ENCODE measurements around the gene TSEN34. TPM values are rescaled to one million over a fixed set of nuclear protein-coding genes. Genes with fewer than 3 reads are reported as not detected.
"Not testable (repeated sequence)": the region's sequence is repeated elsewhere in the genome, so short reads cannot be mapped to it uniquely, and the experiment has no call there.

Gene TSEN34
- total and polyA plus RNA-seq, 2 experiments from 2014 or later = 66.9 to 100.0 TPM

DNA sequence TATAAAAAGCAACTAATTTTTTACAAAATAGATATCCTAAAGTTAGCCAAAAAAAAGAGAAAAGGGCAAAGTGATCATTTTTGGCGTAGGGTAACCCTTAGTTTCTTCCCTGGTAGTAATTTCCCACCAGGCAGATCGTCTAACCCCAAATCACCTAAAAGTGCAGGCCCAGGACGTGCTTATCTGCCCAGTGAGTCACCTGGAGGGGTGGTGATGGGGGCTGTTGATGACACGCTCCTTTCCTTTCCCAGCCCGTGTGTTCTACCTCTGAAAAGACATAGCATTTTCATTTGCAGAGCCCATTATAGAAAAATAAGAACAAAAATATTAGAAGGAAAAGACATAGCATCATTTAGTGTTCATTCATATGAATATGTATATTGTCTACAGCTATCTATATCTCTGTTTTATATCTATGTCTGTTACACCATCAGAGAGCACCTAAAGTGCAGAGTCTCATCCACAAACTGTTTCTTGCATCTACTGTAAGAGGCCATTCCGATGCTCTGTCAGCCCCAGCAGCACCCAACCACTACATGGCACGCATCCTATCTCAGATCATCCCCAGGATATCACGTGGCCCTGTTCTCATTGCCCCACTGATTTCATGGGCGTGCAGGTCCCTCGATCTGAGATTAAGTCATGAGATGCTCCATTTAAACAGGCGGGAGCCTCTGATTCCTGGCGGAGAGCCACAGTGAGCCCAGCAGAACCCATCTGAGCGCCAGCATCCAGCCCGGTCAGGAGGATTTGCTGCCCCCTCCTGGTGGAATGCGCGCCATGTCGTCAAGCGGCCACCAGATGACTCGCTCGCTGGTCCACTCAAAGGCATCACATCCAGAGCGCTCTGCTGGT, 40.2 kb downstream of the TSEN34 start:
- Histone ChIP-seq H3K9me2 (replicated peaks; ENCODE audit: insufficient read depth) (no peaks in the 10 kb centered on the region), H3K27ac (peak overlapping the region; percentile 91), H2AFZ (no peak overlapping the region)

DNA sequence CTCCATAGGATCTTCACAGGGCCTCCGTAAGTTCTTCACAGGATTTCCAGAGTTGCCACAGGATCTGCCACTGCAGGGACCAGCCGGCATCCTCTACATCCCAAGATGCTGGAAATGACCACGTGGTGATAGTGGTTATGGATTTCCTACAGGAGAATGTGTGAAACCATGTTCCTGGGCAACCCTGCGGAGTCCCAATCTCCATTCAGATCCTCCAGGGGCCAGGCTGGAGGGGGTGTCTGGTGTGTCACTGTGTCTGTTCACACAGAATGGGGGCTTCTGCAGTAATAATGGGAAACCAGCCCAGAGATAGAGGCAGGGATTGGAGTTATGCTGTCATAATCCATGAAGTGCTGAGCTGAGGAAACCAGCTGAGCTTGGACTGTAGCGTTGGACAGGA, 42.8 kb downstream of the TSEN34 start:
- H3K9me2 ChIP-seq (replicated peaks; ENCODE audit: insufficient read depth) = no peaks in the 10 kb centered on the region
- H3K4me2 ChIP-seq = no peak overlapping the region
- H3K79me2 ChIP-seq = no peaks in the 10 kb centered on the region
- H2AFZ ChIP-seq = no peak overlapping the region
- 57% methylated on average over 5 of the region's 5 CpGs for WGBS (ENCODE audit: low lambda C conversion rate, missing lambda C conversion rate)
- H3K9me3 ChIP-seq (ENCODE audit: low read depth) = no peaks in the 10 kb centered on the region
- no peaks in the 10 kb centered on the region for H3K36me3 ChIP-seq (replicated peaks; ENCODE audit: insufficient read depth, low read depth)
- H3K4me1 ChIP-seq (ENCODE audit: insufficient read depth) = no peaks in the 10 kb centered on the region
- no peak overlapping the region for H3K4me3 ChIP-seq
- H3K27me3 ChIP-seq = peaks cover 10% of the 10 kb centered on the region
- no peaks in the 10 kb centered on the region for H4K20me1 ChIP-seq (ENCODE audit: insufficient read depth, poor library complexity, severe bottlenecking)
- no peak for TF ChIP-seq EZH2phosphoT487 (IDR thresholded peaks at IDR 0.05; ENCODE audit: low read depth, severe bottlenecking, unreplicated experiment)
- no peak for TF ChIP-seq EZH2 (IDR thresholded peaks at IDR 0.05; ENCODE audit: borderline replicate concordance)
- TF ChIP-seq, protein P1, sequence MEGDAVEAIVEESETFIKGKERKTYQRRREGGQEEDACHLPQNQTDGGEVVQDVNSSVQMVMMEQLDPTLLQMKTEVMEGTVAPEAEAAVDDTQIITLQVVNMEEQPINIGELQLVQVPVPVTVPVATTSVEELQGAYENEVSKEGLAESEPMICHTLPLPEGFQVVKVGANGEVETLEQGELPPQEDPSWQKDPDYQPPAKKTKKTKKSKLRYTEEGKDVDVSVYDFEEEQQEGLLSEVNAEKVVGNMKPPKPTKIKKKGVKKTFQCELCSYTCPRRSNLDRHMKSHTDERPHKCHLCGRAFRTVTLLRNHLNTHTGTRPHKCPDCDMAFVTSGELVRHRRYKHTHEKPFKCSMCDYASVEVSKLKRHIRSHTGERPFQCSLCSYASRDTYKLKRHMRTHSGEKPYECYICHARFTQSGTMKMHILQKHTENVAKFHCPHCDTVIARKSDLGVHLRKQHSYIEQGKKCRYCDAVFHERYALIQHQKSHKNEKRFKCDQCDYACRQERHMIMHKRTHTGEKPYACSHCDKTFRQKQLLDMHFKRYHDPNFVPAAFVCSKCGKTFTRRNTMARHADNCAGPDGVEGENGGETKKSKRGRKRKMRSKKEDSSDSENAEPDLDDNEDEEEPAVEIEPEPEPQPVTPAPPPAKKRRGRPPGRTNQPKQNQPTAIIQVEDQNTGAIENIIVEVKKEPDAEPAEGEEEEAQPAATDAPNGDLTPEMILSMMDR (IDR thresholded peaks at IDR 0.05; ENCODE audit: poor library complexity) = no peak
- no peak overlapping the region for H3K27ac ChIP-seq
- no peak for DNase-seq (ENCODE audit: low spot score)

More for the DNA sequence above, 40.2 kb downstream of the TSEN34 start:
- Histone ChIP-seq H3K4me1 (ENCODE audit: insufficient read depth) (no peaks in the 10 kb centered on the region), H3K27me3 (no peaks in the 10 kb centered on the region), H3K9me3 (ENCODE audit: low read depth) (no peaks in the 10 kb centered on the region), H4K20me1 (ENCODE audit: insufficient read depth, poor library complexity, severe bottlenecking) (no peaks in the 10 kb centered on the region), H3K36me3 (replicated peaks; ENCODE audit: insufficient read depth, low read depth) (no peaks in the 10 kb centered on the region), H3K4me2 (peak overlapping the region; percentile 55), H3K4me3 (no peak overlapping the region), H3K79me2 (no peaks in the 10 kb centered on the region)
- 20% methylated on average over 21 of the region's 21 CpGs for WGBS (ENCODE audit: low lambda C conversion rate, missing lambda C conversion rate)
- TF ChIP-seq, protein P1 (IDR thresholded peaks at IDR 0.05; ENCODE audit: poor library complexity) = peak; percentile 100
- TF ChIP-seq EZH2 (IDR thresholded peaks at IDR 0.05; ENCODE audit: borderline replicate concordance) = no peak
- peak; percentile 95 for DNase-seq (ENCODE audit: low spot score)

DNA sequence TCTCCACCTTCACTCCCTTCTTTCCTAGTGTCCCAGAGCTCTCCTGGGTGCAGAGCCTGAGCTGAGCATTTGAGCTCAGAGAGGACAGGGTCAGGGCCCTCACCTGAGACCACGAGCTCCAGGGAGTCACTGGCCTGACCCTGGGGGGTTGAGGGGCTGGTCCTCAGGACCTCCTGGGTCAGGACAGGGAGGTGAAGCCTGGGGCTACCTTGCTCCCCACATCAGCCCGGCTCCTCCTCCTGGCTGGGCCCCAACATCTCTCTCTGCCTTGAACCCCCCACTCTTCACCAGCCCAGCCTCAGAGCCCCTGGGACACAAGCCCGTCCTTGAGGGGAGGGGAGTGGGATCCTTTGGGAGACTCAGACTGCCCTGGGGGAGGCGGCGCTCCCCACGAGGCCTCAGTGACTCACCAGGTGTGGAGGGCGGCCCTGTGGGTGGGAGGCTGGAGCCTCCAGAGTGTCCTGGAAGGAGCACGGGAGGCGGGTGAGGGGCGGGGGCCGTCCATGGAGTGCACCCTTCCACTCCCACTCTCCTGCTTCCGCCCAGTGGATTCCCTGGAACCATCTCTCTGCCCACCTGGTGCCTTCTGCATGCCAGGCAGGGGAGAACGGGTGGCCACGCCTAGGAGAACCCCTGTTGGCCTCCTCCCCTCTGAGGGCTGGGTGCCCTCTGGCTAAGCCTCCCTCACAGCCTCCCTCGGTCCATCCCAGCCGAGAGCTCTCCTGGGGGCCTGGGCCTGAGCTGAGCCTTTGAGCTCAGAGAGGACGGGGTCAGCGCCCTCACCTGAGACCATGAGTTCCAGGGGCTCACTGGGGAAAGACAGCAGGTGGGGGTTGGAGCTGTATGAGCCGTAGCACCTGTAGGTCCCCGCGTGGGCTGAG, 48.6 kb downstream of the TSEN34 start:
- H3K4me3 ChIP-seq; H3K79me2 ChIP-seq; H3K9me2 ChIP-seq (replicated peaks; ENCODE audit: insufficient read depth); H3K4me1 ChIP-seq (ENCODE audit: insufficient read depth); H3K9me3 ChIP-seq (ENCODE audit: low read depth); H3K4me2 ChIP-seq; H4K20me1 ChIP-seq (ENCODE audit: insufficient read depth, poor library complexity, severe bottlenecking); DNase-seq (ENCODE audit: low spot score); H3K36me3 ChIP-seq (replicated peaks; ENCODE audit: insufficient read depth, low read depth); H3K27ac ChIP-seq; H2AFZ ChIP-seq: not testable (repeated sequence)
- peaks cover 13% of the 10 kb centered on the region for H3K27me3 ChIP-seq
- WGBS (ENCODE audit: low lambda C conversion rate, missing lambda C conversion rate) = 78% methylated on average over 12 of the region's 21 CpGs

DNA sequence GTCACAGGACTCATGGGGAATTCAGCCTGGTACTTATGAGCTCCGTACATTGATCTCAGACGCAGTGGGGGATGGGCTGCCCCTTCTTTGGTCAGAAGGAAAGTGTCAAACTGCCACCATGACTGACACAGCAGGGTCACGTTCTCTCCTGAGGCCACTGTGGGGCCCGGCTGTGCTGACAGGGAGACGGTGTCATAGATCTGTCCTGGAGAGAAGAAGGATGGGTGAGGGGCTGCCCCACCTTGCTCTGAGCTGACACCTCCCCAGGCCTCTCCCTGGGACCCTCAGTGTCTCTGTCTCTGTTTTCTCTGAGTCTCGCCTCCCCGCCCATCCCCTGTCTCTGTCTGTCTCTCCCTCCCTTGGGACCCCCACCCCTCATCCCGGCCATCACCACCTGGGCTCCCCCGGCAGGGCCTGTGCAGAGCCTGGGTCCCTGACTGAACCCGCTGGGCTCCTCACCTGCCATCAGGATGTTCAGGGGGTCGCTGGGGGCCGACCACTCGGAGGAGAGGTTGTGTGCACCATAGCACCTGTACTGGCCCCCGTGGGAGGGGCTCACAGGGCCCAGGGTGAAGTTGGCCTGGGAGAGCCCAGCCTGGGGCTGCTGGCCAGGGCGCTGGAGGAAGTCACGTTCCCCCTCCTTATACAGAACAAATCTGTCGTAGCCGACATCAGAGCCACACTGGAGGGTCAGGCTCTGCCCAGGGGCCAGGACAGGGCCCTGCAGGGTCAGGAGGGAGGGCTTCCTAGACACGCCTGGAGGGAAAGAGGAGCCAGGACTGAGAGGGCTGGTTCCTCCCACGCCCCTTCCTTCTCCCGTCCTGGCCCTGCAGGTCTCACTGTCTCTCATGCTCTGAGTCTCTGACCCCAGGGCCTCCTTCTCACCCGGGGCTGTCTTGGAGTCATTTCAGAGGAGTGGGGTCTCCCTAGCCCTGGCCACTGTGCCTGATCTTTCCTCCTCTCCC, 49.5 kb downstream of the TSEN34 start:
- H4K20me1 ChIP-seq (ENCODE audit: insufficient read depth, poor library complexity, severe bottlenecking); H3K4me2 ChIP-seq; H2AFZ ChIP-seq; H3K9me3 ChIP-seq (ENCODE audit: low read depth); H3K9me2 ChIP-seq (replicated peaks; ENCODE audit: insufficient read depth); H3K27ac ChIP-seq; H3K4me1 ChIP-seq (ENCODE audit: insufficient read depth); H3K36me3 ChIP-seq (replicated peaks; ENCODE audit: insufficient read depth, low read depth); H3K79me2 ChIP-seq; DNase-seq (ENCODE audit: low spot score); H3K4me3 ChIP-seq: not testable (repeated sequence)
- H3K27me3 ChIP-seq = peaks cover 13% of the 10 kb centered on the region
- WGBS (ENCODE audit: low lambda C conversion rate, missing lambda C conversion rate) = 82% methylated on average over 16 of the region's 22 CpGs

DNA sequence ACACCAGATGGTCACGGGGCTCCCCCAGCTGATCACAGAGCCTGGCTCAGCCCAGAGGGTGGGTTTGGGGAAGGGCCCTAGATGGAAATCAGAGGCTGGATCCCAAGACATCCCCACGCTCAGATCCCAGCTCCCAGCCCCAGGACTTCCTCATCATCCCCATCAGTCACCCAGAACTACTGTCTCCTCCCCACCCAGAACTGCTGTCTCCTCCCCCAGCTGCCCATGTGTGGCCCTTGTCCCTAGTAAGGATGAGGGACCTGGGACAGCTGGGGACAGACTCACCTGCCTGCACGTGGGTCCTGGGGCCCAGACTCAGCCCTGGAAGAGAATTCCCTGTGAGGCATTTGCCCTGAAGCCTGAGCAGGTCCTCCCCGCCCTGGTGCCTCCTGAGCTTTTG, 51.1 kb downstream of the TSEN34 start:
- not testable (repeated sequence) for H3K9me2 ChIP-seq (replicated peaks; ENCODE audit: insufficient read depth); H3K36me3 ChIP-seq (replicated peaks; ENCODE audit: insufficient read depth, low read depth); H4K20me1 ChIP-seq (ENCODE audit: insufficient read depth, poor library complexity, severe bottlenecking); H3K4me2 ChIP-seq; H3K4me1 ChIP-seq (ENCODE audit: insufficient read depth); H3K79me2 ChIP-seq; H3K27ac ChIP-seq; DNase-seq (ENCODE audit: low spot score); H3K4me3 ChIP-seq; H3K9me3 ChIP-seq (ENCODE audit: low read depth); H2AFZ ChIP-seq
- H3K27me3 ChIP-seq = peaks cover 13% of the 10 kb centered on the region
- 77% methylated on average over 4 of the region's 4 CpGs for WGBS (ENCODE audit: low lambda C conversion rate, missing lambda C conversion rate)

DNA sequence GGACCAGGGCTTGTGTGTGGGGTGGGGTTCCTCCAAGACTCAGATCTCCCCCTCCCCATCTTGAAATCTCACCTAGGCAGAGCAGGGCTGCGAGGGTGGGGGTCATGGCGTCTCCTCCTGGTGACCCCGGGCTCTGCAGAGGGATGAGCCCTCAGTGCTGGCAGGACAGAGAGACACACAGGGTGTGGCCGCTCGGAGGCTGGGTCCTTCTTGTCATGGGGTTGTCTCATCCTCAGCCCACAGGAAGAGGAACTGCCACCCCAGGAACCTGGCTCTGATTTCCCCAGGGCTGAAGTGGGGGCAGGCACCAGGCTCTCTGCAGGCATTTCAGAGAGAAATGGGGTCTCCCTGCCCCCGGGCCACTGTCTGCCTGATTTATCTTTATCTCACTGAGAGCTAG, 51.5 kb downstream of the TSEN34 start, which contains the start of gene LILRA6:
Gene LILRA6, minus strand, starts transcription at position 145 of the 400 bp plus-strand sequence.
- not testable (repeated sequence) for H4K20me1 ChIP-seq (ENCODE audit: insufficient read depth, poor library complexity, severe bottlenecking); H3K9me3 ChIP-seq (ENCODE audit: low read depth); H3K79me2 ChIP-seq; DNase-seq (ENCODE audit: low spot score); H3K9me2 ChIP-seq (replicated peaks; ENCODE audit: insufficient read depth); H2AFZ ChIP-seq; H3K27ac ChIP-seq; H3K4me2 ChIP-seq; H3K4me1 ChIP-seq (ENCODE audit: insufficient read depth); H3K36me3 ChIP-seq (replicated peaks; ENCODE audit: insufficient read depth, low read depth); H3K4me3 ChIP-seq
- WGBS (ENCODE audit: low lambda C conversion rate, missing lambda C conversion rate) = 77% methylated on average over 6 of the region's 6 CpGs
- H3K27me3 ChIP-seq = peaks cover 10% of the 10 kb centered on the region

Data from hepatocyte (in vitro differentiated cells).